H9 (cell line): Measurements from ENCODE around the gene PYROXD2. TPM values are rescaled to one million over a fixed set of nuclear protein-coding genes. Genes with fewer than 3 reads are reported as not detected.

ENCODE experiments used
- DNase-seq: peaks from one replicate; pipeline ENCODE4 v3.0.0-alpha.2; 2017
- H2AFZ ChIP-seq: one replicate; pipeline ENCODE4 v1.6.1; 2013; ENCODE audit warnings: mild to moderate bottlenecking, low read length, control low read depth, moderate library complexity
- H2AK5ac ChIP-seq: 2 replicates; pipeline ENCODE4 v1.6.1; 2013; ENCODE audit warnings: low read length, control low read depth, mixed read lengths; ENCODE audit not compliant: insufficient read length
- H2BK120ac ChIP-seq: one replicate; pipeline ENCODE4 v1.6.1; 2013; ENCODE audit warnings: low read depth, mild to moderate bottlenecking, low read length, control low read depth, inconsistent platforms; ENCODE audit not compliant: poor library complexity, severe bottlenecking
- H2BK12ac ChIP-seq: 2 replicates; pipeline ENCODE4 v1.6.1; 2013; ENCODE audit warnings: low read length, control low read depth, mixed read lengths, low read depth; ENCODE audit not compliant: insufficient read length
- H2BK15ac ChIP-seq: 2 replicates; pipeline ENCODE4 v1.6.1; 2013; ENCODE audit warnings: low read depth, low read length, control low read depth
- H2BK20ac ChIP-seq: one replicate; pipeline ENCODE4 v1.6.1; 2013; ENCODE audit warnings: low read depth, mild to moderate bottlenecking, low read length, control low read depth, inconsistent platforms; ENCODE audit not compliant: poor library complexity, severe bottlenecking
- H2BK5ac ChIP-seq: 2 replicates; pipeline ENCODE4 v1.6.1; 2013; ENCODE audit warnings: low read length, control low read depth, mixed read lengths; ENCODE audit not compliant: insufficient read length
- H3K14ac ChIP-seq: 2 replicates; pipeline ENCODE4 v1.6.1; 2013; ENCODE audit warnings: low read length, control low read depth; ENCODE audit not compliant: insufficient read depth
- H3K18ac ChIP-seq: 2 replicates; pipeline ENCODE4 v1.6.1; 2013; ENCODE audit warnings: low read depth, mild to moderate bottlenecking, mixed read lengths, low read length, control low read depth; ENCODE audit not compliant: insufficient read length
- H3K23ac ChIP-seq: 2 replicates; pipeline ENCODE4 v1.6.1; 2013; ENCODE audit warnings: low read length, control low read depth, mixed read lengths, low read depth; ENCODE audit not compliant: insufficient read length
- H3K23me2 ChIP-seq: 2 replicates; pipeline ENCODE4 v1.6.1; 2013; ENCODE audit warnings: low read depth, mild to moderate bottlenecking, mixed read lengths, low read length, control low read depth; ENCODE audit not compliant: insufficient read length, poor library complexity, severe bottlenecking
- H3K27ac ChIP-seq: 2 replicates; pipeline ENCODE4 v1.5.1; 2013; ENCODE audit warnings: low read length, control low read depth, mixed read lengths, low read depth; ENCODE audit not compliant: insufficient read length
- H3K27me3 ChIP-seq: 2 replicates; pipeline ENCODE4 v1.6.1; 2013; ENCODE audit warnings: low read length, control low read depth, inconsistent platforms; ENCODE audit not compliant: insufficient read depth
- H3K4ac ChIP-seq: 2 replicates; pipeline ENCODE4 v1.6.1; 2013; ENCODE audit warnings: low read depth, mild to moderate bottlenecking, control low read depth, inconsistent platforms, low read length, moderate library complexity
- H3K4me1 ChIP-seq: 2 replicates; pipeline ENCODE4 v1.6.1; 2013; ENCODE audit warnings: low read length, control low read depth, inconsistent platforms; ENCODE audit not compliant: insufficient read depth
- H3K4me2 ChIP-seq: 2 replicates; pipeline ENCODE4 v1.6.1; 2013; ENCODE audit warnings: low read length, control low read depth, mixed read lengths; ENCODE audit not compliant: insufficient read length, insufficient read depth
- H3K56ac ChIP-seq: 2 replicates; pipeline ENCODE4 v1.6.1; 2013; ENCODE audit warnings: low read depth, mild to moderate bottlenecking, mixed read lengths, low read length, control low read depth; ENCODE audit not compliant: insufficient read length
- H3K79me1 ChIP-seq: 2 replicates; pipeline ENCODE4 v1.6.1; 2013; ENCODE audit warnings: low read depth, mild to moderate bottlenecking, moderate library complexity, low read length, control low read depth, inconsistent platforms; ENCODE audit not compliant: insufficient read depth, poor library complexity, severe bottlenecking
- H3K79me2 ChIP-seq: 2 replicates; pipeline ENCODE4 v1.6.1; 2013; ENCODE audit warnings: low read length, control low read depth, inconsistent platforms; ENCODE audit not compliant: insufficient read depth
- H3K9ac ChIP-seq: 2 replicates; pipeline ENCODE4 v1.6.1; 2013; ENCODE audit warnings: low read length, control low read depth, mixed read lengths; ENCODE audit not compliant: insufficient read length; ENCODE audit errors: extremely low read depth
- H3K9me3 ChIP-seq: one replicate; pipeline ENCODE4 v1.6.1; 2013; ENCODE audit warnings: low read depth, low read length, inconsistent platforms; ENCODE audit not compliant: control insufficient read depth
- H3T11ph ChIP-seq: one replicate; pipeline ENCODE4 v1.6.1; 2013; ENCODE audit warnings: mild to moderate bottlenecking, low read length, control low read depth, inconsistent platforms
- H4K20me1 ChIP-seq: one replicate; pipeline ENCODE4 v1.6.1; 2013; ENCODE audit not compliant: control insufficient read depth, insufficient read length, insufficient read depth
- H4K5ac ChIP-seq: 2 replicates; pipeline ENCODE4 v1.6.1; 2013; ENCODE audit warnings: low read depth, mild to moderate bottlenecking, mixed read lengths, low read length, control low read depth; ENCODE audit not compliant: insufficient read length
- H4K8ac ChIP-seq: replicated peaks from 2 replicates; pipeline ENCODE4 v1.6.1; 2013; ENCODE audit warnings: low read length, control low read depth, mixed read lengths, low read depth; ENCODE audit not compliant: insufficient read length
- H4K91ac ChIP-seq: 2 replicates; pipeline ENCODE4 v1.6.1; 2013; ENCODE audit warnings: low read depth, mild to moderate bottlenecking, moderate library complexity, mixed read lengths, low read length, control low read depth; ENCODE audit not compliant: insufficient read length
- H3K27ac Mint-ChIP-seq, 3 experiments: 2 replicates in 2 of 3; 3 replicates in 1 of 3; pipeline ENCODE4 v1.8.0; 2020 to 2021; ENCODE audit warnings: mixed read lengths in 3 of 3, mild to moderate bottlenecking in 1 of 3, moderate library complexity in 1 of 3
- H3K27me3 Mint-ChIP-seq: 2 replicates; pipeline ENCODE4 v1.8.0; 2021; ENCODE audit warnings: low read depth, mild to moderate bottlenecking, moderate library complexity, mixed read lengths
- H3K36me3 Mint-ChIP-seq, 3 experiments: 2 replicates in 2 of 3; 3 replicates in 1 of 3; pipeline ENCODE4 v1.8.0; 2020 to 2021; ENCODE audit warnings: low read depth in 3 of 3, mixed read lengths in 3 of 3; ENCODE audit not compliant: insufficient read depth in 1 of 3
- H3K4me1 Mint-ChIP-seq, 2 experiments: 2 replicates each; pipeline ENCODE4 v1.8.0; 2020; ENCODE audit warnings: mixed read lengths in 2 of 2
- H3K4me3 Mint-ChIP-seq, 2 experiments: 2 replicates in 1 of 2; 3 replicates in 1 of 2; pipeline ENCODE4 v1.8.0; 2020 to 2021; ENCODE audit warnings: mild to moderate bottlenecking in 2 of 2, mixed read lengths in 2 of 2, moderate library complexity in 1 of 2
- H3K9me3 Mint-ChIP-seq, 2 experiments: 2 replicates in 1 of 2; 3 replicates in 1 of 2; pipeline ENCODE4 v1.8.0; 2020; ENCODE audit warnings: mild to moderate bottlenecking in 2 of 2, mixed read lengths in 2 of 2, moderate library complexity in 1 of 2
- WGBS: extraction: QIAGEN DNeasy Blood & Tissue Kit; methylation state at CpG from one replicate; pipeline ENCODE4 v1.1.7; 2013; ENCODE audit warnings: missing lambda C conversion rate, low lambda C conversion rate, mixed read lengths; ENCODE audit not compliant: insufficient read length; ENCODE audit errors: extremely low coverage; 5-methylcytosine and 5-hydroxymethylcytosine counted together
- total RNA-seq: library from RNA; stranded (reverse); gene quantifications from 2 replicates; pipeline ENCODE4 v1.2.1, GENCODE V29; 2021
- TF ChIP-seq, protein P1 (sequence below): fragments of 200-600 bp; sonication (generic); conservative IDR thresholded peaks from 3 replicates; pipeline ENCODE4 v1.8.0; 2021; ENCODE audit warnings: antibody characterized with exemption, mild to moderate bottlenecking

The PYROXD2 gene
- total RNA-seq, 1 experiment from 2014 or later, result 5.3 TPM

DNA sequence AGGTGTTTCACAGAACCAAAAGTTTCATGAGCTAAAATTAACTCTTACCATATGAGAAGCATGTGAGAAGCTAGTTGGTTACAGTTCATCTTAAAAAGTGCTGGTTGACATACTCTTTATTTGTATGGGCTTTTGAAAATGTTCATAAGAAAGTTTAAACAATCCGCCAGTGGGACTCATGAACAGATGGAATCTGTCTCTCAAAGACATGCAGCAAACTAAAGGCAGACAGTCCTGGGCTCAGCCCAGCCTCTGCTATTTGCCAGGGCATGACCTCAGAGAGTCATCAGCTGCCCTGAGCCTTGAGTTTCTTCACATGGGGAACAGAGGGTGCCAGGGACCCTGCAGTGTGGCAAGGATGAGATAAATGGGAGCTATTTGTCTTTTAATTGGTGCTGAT lies 3.2 kb downstream of the PYROXD2 start:
- no peak overlapping the region for H3K9ac ChIP-seq
- H3K18ac ChIP-seq, result no peak overlapping the region

More for the DNA sequence above, 3.2 kb downstream of the PYROXD2 start:
- Histone ChIP-seq H3K4ac (no peak overlapping the region), H3K14ac (no peak overlapping the region), H3K79me2 (no peaks in the 10 kb centered on the region), H4K20me1 (no peaks in the 10 kb centered on the region), H3K56ac (no peak overlapping the region), H3T11ph (no peak overlapping the region), H3K4me2 (no peak overlapping the region), H2AFZ (no peak overlapping the region), H3K4me1 (peaks cover 6% of the 10 kb centered on the region; the same call in 1 of the 2 replicates), H4K91ac (no peak overlapping the region), H3K79me1 (no peaks in the 10 kb centered on the region), H3K27me3 (no peaks in the 10 kb centered on the region), H4K8ac (no peak overlapping the region), H2BK5ac (no peak overlapping the region), H2BK20ac (no peak overlapping the region), H2BK120ac (no peak overlapping the region), H3K27ac (no peak overlapping the region), H3K23ac (no peak overlapping the region), H2AK5ac (no peak overlapping the region), H4K5ac (no peak overlapping the region), H2BK12ac (no peak overlapping the region), H3K9me3 (no peaks in the 10 kb centered on the region), H3K23me2 (peaks cover 7% of the 10 kb centered on the region), H2BK15ac (no peak overlapping the region)
- DNase-seq, result no peak
- Mint-ChIP-seq H3K27ac (0 out of 7 replicates have a peak overlapping the region, but pooled peaks of 1 of the 3 experiments have one; percentile 48), H3K4me3 (no peak overlapping the region), H3K27me3 (no peaks in the 10 kb centered on the region; the same call in 1 of the 2 replicates), H3K4me1 (peaks cover 15% of the 10 kb centered on the region in 2 experiments), H3K36me3 (peaks cover 0 to under 1% (median 0%) of the 10 kb centered on the region in 3 experiments; a peak in 1 of 7 replicates), H3K9me3 (no peaks in the 10 kb centered on the region)
- no CpG with 5 or more reads among the region's 1 CpG for WGBS
- TF ChIP-seq, protein P1, sequence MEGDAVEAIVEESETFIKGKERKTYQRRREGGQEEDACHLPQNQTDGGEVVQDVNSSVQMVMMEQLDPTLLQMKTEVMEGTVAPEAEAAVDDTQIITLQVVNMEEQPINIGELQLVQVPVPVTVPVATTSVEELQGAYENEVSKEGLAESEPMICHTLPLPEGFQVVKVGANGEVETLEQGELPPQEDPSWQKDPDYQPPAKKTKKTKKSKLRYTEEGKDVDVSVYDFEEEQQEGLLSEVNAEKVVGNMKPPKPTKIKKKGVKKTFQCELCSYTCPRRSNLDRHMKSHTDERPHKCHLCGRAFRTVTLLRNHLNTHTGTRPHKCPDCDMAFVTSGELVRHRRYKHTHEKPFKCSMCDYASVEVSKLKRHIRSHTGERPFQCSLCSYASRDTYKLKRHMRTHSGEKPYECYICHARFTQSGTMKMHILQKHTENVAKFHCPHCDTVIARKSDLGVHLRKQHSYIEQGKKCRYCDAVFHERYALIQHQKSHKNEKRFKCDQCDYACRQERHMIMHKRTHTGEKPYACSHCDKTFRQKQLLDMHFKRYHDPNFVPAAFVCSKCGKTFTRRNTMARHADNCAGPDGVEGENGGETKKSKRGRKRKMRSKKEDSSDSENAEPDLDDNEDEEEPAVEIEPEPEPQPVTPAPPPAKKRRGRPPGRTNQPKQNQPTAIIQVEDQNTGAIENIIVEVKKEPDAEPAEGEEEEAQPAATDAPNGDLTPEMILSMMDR, result no peak
